HG02623 (cell line): ENCODE measurements around the gene HIF1AN.

Experiments used
- ATAC-seq: cut with Tn5 transposase; IDR thresholded peaks from one replicate; pipeline ENCODE4 v1.9.1; 2021; ENCODE audit warnings: moderate library complexity; ENCODE audit not compliant: unreplicated experiment

The HIF1AN gene

DNA sequence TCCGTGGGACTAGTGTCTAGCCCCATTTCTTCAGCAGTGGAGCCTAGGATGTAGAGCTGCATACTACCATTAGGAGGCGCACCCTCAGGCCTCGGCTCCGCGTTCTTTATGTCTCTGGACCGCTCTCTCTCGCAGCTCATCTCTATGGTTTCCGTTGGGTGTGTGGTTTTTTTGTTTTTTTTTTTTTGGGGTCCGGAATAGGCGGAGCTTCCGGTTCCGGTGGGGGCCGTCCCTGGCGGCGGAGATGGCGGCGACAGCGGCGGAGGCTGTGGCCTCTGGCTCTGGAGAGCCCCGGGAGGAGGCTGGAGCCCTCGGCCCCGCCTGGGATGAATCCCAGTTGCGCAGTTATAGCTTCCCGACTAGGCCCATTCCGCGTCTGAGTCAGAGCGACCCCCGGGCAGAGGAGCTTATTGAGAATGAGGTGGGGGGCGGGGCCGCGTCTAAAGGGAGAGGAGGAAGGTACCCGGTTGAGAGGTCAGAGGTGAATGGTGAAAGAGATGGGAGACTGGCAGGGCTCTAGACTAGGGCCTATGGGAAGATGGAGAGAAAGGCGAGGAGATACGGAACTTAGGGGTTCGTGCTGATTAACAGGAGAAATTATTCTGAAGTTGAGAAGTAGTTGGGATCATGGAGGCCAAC lies at the start of gene HIF1AN:
HIF1AN (plus strand) TSS at position 229 of the 639 bp plus-strand sequence; CDS start at position 245, 16 bp downstream.
- peak; percentile 87 for ATAC-seq

- ATAC-seq, result no peak
Observed at GRCh38 chr10:100487529-100487928, 48.2 kb upstream of the HIF1AN start.

GRCh38 chr10:100489396-100489795 lies 46.3 kb upstream of the HIF1AN start:
- ATAC-seq, result no peak

- no peak for ATAC-seq
Observed at GRCh38 chr10:100490531-100490930, 45.2 kb upstream of the HIF1AN start.

- ATAC-seq, result no peak
Observed at GRCh38 chr10:100496567-100496966, 39.2 kb upstream of the HIF1AN start.

DNA sequence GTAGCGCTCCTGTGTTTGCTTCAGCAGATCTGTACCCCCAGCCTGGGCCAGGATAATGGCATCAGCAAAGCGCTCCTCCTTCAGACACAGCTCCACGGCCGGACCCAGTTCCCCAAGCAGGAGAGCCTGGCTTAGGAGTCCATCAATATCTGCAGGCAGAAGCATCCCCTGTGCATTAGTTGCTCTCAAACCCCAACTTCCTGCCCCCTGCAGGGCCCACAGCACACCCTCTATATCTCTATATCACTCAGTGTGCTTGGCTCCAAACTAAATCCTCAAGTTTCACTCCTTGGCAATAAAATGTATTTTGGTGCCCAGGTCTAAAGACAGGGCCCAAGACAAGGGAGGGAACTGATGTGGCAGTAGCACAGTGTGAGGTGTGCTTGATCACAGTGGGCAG lies 37.7 kb upstream of the HIF1AN start:
- no peak for ATAC-seq

DNA sequence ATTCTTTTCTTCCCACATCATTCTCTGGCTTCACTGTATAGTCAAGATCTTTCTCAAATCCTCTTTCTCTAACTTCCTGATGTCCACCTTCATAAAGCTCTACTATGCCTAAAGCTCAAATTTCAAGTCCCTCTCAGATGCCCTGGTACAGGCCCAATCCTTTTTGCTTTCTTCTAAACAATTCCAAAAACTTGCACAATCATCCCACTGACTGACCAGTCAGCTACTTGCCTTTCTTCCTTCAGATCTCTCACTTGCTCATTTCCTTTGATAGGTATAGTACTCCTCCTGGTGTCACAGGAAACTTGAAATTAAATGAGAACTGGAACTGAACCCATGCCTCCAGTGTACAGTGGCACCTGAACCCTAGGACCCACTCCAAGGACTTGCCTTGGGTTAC lies 34.3 kb upstream of the HIF1AN start:
- no peak for ATAC-seq

- no peak for ATAC-seq
Observed at GRCh38 chr10:100502926-100503494, 32.7 kb upstream of the HIF1AN start.

GRCh38 chr10:100504096-100504495 lies 31.6 kb upstream of the HIF1AN start:
- ATAC-seq, result no peak

- no peak for ATAC-seq
Observed at GRCh38 chr10:100505164-100505563, 30.6 kb upstream of the HIF1AN start.

DNA sequence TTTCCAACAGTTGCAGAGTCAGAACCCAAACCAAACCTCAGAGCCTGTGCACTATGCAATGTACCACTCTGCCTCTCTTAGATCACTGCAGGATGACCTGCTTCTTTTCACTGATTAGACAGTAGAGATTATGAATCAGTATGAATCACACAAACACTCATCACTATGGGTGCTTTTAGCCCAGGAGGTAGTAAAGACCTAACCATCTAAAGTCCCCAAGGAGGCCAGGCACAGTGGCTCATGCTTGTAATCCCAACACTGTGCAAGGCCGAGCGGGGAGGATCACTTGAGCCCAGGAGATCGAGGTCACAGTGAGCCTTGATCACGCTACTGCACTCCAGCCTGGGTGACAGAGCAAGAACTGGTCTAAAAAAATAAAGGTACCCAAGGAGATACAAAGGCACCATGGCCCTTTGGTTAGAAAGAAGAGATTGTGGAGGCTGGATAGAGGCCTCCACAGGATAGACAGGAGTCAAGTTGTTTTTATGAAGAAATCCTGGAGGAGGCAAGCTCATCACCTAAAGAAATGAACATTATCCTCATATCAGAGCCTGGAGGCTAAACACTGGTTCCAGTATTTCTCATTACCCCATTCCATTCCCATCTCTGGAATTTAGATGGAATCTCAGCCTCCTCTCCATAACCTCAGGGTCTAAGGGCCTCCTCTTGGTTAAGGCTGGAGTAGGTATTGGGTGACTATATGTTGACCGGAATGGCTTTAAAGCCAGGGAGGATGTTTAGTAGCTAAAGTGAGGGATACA lies 29.0 kb upstream of the HIF1AN start:
- no peak for ATAC-seq

DNA sequence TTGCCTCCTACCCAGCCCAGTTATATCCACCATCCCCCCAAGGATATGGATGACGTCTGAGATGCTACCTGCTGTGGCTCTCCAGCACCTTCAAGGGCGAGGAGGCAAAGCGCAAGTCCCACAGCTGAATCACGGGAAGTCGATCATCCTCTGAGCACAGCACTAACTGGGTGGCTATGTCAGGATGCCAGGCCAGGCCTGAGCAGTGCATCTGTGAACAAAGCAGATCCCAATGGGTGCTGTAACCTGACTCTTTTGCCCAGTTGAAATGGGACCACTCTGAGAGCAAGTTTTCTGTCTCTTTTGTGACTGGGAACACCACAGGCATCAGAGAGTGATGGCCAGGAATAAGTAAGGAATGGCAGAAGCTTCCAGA lies 28.4 kb upstream of the HIF1AN start:
- no peak for ATAC-seq

GRCh38 chr10:100508266-100508665 lies 27.5 kb upstream of the HIF1AN start:
- ATAC-seq, result no peak

DNA sequence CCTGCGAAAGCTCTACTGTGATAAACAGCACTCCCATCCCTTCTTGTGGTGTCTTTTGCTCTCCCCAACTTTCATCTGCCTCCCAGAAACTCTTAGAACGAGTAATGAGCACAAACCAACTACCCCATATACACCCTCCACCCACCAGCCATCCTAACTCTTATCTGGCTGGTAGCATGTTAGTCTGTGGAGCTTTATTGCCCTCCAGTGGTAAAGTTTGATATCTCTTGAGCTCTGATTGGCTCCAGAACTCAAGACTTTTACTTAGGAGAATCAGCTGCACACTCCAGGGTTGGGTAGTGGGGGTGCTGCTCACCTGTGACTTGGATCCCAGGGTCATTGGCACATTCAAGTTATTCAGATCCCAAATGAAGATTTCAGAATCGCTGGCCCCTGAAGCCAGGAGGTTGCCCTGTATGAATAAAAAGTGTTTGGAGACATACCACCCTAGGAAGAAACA lies 27.0 kb upstream of the HIF1AN start:
- ATAC-seq, result no peak

- ATAC-seq, result no peak
Observed at GRCh38 chr10:100509241-100509840, 26.4 kb upstream of the HIF1AN start.

DNA sequence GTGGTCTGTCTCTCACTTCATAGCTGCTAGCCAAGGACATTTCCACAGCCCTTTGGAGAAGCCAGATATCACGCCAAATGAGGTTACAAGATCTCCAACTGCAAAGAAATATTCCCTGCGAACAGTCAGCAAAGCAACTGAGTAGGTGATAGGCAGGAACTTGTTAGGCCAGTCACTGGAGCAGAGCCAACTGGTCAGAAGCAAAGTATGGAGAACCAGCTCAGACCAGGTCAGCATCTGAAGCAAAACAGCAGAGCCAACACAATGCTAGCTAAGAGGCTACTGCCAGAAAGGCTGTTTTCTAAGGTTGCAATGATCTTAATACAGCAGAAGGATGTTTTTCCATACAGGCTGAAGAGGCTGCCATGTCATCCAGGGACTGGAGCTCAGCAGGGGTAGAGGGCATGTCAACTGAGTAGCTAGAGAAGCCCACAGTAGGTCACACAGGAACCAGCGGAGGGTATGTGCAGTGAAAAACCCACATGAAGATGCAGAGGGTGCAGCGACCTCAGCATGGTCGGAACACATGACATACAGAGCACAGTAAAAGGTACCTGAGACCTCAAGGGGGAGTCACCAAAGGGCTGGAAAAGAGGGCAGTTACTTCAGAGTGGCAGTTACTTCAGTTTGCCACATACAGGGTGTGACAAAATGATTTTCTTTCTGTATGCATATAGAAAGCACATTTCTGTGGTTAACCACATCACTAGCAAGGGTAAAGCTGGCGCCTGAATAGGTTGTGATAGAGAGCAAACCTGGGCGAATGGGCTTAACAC lies 25.0 kb upstream of the HIF1AN start:
- ATAC-seq, result no peak

- ATAC-seq, result no peak
Observed at GRCh38 chr10:100515612-100516011, 20.1 kb upstream of the HIF1AN start.

GRCh38 chr10:100516847-100517246 lies 18.9 kb upstream of the HIF1AN start:
- ATAC-seq, result no peak

GRCh38 chr10:100518761-100519241 lies 16.9 kb upstream of the HIF1AN start:
- no peak for ATAC-seq

- no peak for ATAC-seq
Observed at GRCh38 chr10:100519311-100520051, 16.3 kb upstream of the HIF1AN start, which contains the start of gene SEC31B. TSS of gene SEC31B (minus strand) at chr10:100519861. CDS start at chr10:100516952, 2,909 bp downstream.
